HEK293 (cell line): ENCODE results near the gene CIZ1.

ENCODE experiments used
- IKZF3 ChIP-seq: fragments of 450-650 bp; IDR thresholded peaks from 2 replicates; pipeline ENCODE4 v1.5.0; 2018; ENCODE audit warnings: missing biosample characterization, mild to moderate bottlenecking, missing genetic modification characterization, moderate library complexity
- ZNF10 ChIP-seq: fragments of 450-650 bp; formaldehyde crosslinking; IDR thresholded peaks from 2 replicates; pipeline ENCODE4 v1.5.1; 2017; ENCODE audit warnings: missing biosample characterization, missing genetic modification characterization
- ZNF132 ChIP-seq: fragments of 450-650 bp; formaldehyde crosslinking; IDR thresholded peaks from 2 replicates; pipeline ENCODE4 v1.5.1; 2017; ENCODE audit warnings: missing biosample characterization, missing genetic modification characterization, borderline replicate concordance
- ZNF768 ChIP-seq: fragments of 450-650 bp; formaldehyde crosslinking; IDR thresholded peaks from 2 replicates; pipeline ENCODE4 v1.5.1; 2018; ENCODE audit warnings: missing biosample characterization, mild to moderate bottlenecking, missing genetic modification characterization
- ZNF777 ChIP-seq: fragments of 450-650 bp; formaldehyde crosslinking; IDR thresholded peaks from 2 replicates; pipeline ENCODE4 v1.5.1; 2017; ENCODE audit warnings: missing biosample characterization, missing genetic modification characterization, borderline replicate concordance
- TF ChIP-seq, protein P1 (sequence below): fragments of 450-650 bp; formaldehyde crosslinking; IDR thresholded peaks from 2 replicates; pipeline ENCODE4 v1.5.1; 2016; ENCODE audit warnings: missing biosample characterization, missing genetic modification characterization

DNA sequence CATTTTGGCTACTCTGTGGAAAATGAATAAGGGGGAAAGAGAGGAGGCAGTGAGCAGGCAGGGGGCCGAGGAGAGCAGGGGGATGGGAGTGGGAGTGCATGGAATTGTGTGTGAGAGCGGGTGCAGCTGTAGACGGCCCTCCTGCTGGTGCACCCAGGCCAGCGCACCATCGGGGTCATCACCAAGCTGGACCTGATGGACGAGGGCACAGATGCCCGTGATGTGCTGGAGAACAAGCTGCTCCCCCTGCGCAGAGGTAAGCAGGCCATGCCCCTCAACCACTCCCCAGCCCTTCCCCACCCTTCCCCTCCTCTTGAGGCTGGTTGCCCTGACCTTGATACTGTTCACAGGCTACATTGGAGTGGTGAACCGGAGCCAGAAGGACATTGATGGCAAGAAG lies 28.5 kb upstream of the CIZ1 start:
- TF ChIP-seq, protein P1, sequence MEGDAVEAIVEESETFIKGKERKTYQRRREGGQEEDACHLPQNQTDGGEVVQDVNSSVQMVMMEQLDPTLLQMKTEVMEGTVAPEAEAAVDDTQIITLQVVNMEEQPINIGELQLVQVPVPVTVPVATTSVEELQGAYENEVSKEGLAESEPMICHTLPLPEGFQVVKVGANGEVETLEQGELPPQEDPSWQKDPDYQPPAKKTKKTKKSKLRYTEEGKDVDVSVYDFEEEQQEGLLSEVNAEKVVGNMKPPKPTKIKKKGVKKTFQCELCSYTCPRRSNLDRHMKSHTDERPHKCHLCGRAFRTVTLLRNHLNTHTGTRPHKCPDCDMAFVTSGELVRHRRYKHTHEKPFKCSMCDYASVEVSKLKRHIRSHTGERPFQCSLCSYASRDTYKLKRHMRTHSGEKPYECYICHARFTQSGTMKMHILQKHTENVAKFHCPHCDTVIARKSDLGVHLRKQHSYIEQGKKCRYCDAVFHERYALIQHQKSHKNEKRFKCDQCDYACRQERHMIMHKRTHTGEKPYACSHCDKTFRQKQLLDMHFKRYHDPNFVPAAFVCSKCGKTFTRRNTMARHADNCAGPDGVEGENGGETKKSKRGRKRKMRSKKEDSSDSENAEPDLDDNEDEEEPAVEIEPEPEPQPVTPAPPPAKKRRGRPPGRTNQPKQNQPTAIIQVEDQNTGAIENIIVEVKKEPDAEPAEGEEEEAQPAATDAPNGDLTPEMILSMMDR (tag by site-specific recombination): no peak
- TF ChIP-seq IKZF3 (no peak), ZNF777 (tag by site-specific recombination) (no peak), ZNF132 (tag by site-specific recombination) (no peak), ZNF10 (tag by site-specific recombination) (no peak), ZNF768 (no peak)
